Activated T-cell treated with anti-CD3 and anti-CD28 coated beads, Interleukin-2, amount 50 U/mL, for 4 hours (primary cell): ENCODE measurements around the gene LRRC1. TPM values are rescaled to one million over a fixed set of nuclear protein-coding genes. Genes with fewer than 3 reads are reported as not detected.

Experiments used
- ATAC-seq, 2 donors: fragments of 200-7000 bp; cut with Tn5 transposase; one replicate each; pipeline ENCODE4 v1.10.0; 2021
- DNase-seq: peaks from one replicate; pipeline ENCODE4 v3.0.0-alpha.2; 2020
- H3K27me3 Mint-ChIP-seq: one replicate; pipeline ENCODE4 v1.8.0; 2021; ENCODE audit warnings: low read depth, mixed read lengths
- H3K36me3 Mint-ChIP-seq: one replicate; pipeline ENCODE4 v1.8.0; 2022; ENCODE audit warnings: mixed read lengths; ENCODE audit not compliant: insufficient read depth
- H3K4me1 Mint-ChIP-seq: one replicate; pipeline ENCODE4 v1.8.0; 2021; ENCODE audit warnings: low read depth, mixed read lengths
- H3K4me3 Mint-ChIP-seq: one replicate; pipeline ENCODE4 v1.8.0; 2021; ENCODE audit warnings: mild to moderate bottlenecking, moderate library complexity, mixed read lengths
- H3K9me3 Mint-ChIP-seq: one replicate; pipeline ENCODE4 v1.8.0; 2021; ENCODE audit warnings: mixed read lengths
- total RNA-seq, 3 donors: library from RNA; stranded (reverse); gene quantifications; one replicate each; pipeline ENCODE4 v1.2.1, GENCODE V29; 2021

Gene LRRC1
- total RNA-seq, 3 donors from 2014 or later = 0.78 to 1.9 (median 0.79) TPM

- no peak for DNase-seq
- Mint-ChIP-seq H3K4me3 (no peak overlapping the region), H3K36me3 (no peaks in the 10 kb centered on the region), H3K27me3 (no peaks in the 10 kb centered on the region), H3K4me1 (no peaks in the 10 kb centered on the region), H3K9me3 (no peaks in the 10 kb centered on the region)
- ATAC-seq = no peak
Observed at GRCh38 chr6:53932516-53932915, 137.7 kb downstream of the LRRC1 start.

DNA sequence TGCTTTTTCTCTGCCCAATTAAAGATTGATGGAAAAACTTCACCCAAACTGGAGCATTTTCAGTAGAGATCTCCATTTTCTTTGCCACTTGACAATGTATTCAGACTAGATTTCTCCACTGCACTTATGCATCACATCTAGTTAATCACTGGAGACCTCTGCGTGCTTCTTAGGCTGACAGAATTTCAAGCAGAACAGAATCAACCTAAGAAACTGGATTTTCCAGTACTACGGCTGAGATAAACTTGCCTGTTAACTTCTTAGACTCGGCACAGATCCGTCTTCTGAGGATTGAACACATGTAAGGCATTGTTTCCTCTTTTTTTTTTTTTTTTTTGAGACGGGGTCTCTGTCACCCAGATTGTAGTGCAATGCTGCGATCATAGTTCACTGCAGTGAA lies 139.2 kb downstream of the LRRC1 start:
- DNase-seq = no peak
- H3K36me3 Mint-ChIP-seq = no peaks in the 10 kb centered on the region
- no peak for ATAC-seq
- H3K9me3 Mint-ChIP-seq = no peaks in the 10 kb centered on the region
- H3K27me3 Mint-ChIP-seq = no peaks in the 10 kb centered on the region
- peaks cover 8% of the 10 kb centered on the region for H3K4me1 Mint-ChIP-seq
- no peak overlapping the region for H3K4me3 Mint-ChIP-seq

DNA sequence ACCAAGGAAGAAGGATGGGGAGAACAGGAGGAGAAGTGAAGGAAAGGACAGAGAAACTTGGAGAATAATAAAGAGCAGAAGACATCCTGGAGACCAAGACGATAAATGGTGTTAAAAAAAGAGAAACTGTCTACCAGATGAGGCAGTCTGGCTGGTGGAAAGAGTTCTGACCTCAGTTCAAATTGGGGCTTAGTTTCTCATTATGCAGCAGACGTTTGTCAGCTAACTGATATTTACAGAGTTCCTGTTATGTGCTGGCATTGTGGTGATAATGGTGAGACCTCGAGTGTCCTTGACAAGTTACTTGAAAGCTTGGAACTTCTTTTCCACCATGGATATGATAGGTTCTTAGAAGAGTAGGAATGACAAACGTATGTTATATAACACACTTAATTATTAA lies 142.7 kb downstream of the LRRC1 start:
- Mint-ChIP-seq H3K4me3 (no peak overlapping the region), H3K27me3 (no peaks in the 10 kb centered on the region), H3K36me3 (no peaks in the 10 kb centered on the region), H3K9me3 (no peaks in the 10 kb centered on the region), H3K4me1 (peaks cover 8% of the 10 kb centered on the region)
- ATAC-seq = no peak
- DNase-seq = no peak

DNA sequence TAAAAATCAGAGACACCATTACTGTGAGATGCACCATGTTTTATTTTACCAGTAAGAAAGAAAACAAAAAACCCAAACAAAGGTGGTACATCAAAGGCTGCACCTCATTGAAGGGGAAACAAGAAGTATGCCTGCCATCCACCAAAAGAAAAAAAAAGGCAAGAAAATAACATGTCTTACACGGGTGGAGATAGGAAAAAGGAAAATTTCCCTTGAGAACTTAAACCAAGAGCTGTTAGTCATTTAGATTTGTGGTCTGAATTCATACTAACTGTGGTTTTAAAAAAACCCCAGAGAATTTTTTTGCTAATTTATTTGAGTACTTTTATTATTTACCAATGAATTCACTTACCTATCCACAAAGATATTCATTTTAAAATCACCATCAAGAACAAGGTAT lies 144.0 kb downstream of the LRRC1 start:
- H3K27me3 Mint-ChIP-seq = no peaks in the 10 kb centered on the region
- no peaks in the 10 kb centered on the region for H3K9me3 Mint-ChIP-seq
- no peak overlapping the region for H3K4me3 Mint-ChIP-seq
- DNase-seq (no peak), ATAC-seq (peak in 1 of 2 donors; percentile 21)
- peaks cover 8% of the 10 kb centered on the region for H3K4me1 Mint-ChIP-seq
- no peaks in the 10 kb centered on the region for H3K36me3 Mint-ChIP-seq

DNA sequence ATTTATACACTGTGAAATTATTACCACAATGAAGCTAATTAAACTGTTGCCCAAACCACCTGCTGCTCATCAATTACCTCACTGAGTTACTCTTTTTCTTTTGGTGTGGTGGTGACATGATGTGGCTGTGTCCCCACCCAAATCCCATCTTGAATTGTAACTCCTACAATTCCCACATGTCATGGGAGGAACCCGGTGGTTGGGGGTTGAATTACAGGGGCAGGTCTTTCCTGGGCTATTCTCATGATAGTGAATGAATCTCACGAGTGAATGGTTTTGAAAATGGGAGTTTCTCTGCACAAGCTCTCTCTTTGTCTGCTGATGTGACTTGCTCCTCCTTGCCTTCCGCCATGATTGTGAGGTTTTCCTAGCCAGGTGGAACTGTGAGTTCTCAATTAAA lies 145.0 kb downstream of the LRRC1 start:
- H3K4me3 Mint-ChIP-seq = no peak overlapping the region
- H3K4me1 Mint-ChIP-seq = peaks cover 8% of the 10 kb centered on the region
- no peaks in the 10 kb centered on the region for H3K9me3 Mint-ChIP-seq
- H3K27me3 Mint-ChIP-seq = no peaks in the 10 kb centered on the region
- no peak for ATAC-seq
- no peaks in the 10 kb centered on the region for H3K36me3 Mint-ChIP-seq
- no peak for DNase-seq

DNA sequence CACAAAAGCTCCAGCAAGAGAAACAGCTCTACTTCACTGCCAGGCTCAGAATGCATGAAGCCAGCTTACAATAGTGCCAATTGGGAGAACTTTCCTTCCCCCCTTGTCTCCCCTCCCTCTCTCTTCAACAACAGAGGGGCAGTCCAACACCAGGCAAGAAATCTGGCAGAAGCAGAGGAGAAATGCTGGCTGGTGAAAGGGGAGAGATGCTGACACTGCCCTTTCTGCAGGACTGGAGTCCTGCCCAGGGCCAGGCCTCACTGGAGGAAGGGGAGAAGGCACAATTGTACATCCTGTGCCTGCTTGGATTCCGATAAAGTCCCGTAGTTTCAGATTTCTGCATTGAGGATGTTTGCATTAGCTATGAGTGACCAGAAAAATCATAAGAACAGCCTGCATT lies 148.6 kb downstream of the LRRC1 start:
- DNase-seq (no peak), ATAC-seq (no peak)
- Mint-ChIP-seq H3K36me3 (no peaks in the 10 kb centered on the region), H3K4me3 (no peak overlapping the region), H3K27me3 (peaks cover 2% of the 10 kb centered on the region), H3K9me3 (no peaks in the 10 kb centered on the region), H3K4me1 (peaks cover 5% of the 10 kb centered on the region)

DNA sequence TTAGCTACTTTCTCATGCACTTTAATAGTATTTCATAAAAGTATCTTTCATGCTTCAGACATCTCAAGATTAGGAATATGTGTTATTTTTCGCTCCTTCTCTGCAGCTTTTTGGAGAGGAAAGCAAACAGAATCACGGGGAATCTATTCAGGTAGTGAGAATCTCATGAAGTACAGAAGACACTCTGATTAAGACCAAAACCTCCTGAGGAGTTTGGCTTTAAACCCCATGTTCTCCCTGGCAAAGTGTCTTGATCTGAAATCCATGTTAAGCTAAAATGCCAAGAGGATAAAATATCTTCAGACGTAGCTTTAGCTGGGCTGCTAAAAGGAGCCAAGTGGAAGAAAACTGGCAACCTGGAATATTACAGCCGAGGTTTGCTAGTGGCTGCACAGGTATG lies 149.3 kb downstream of the LRRC1 start:
- no peaks in the 10 kb centered on the region for H3K4me1 Mint-ChIP-seq
- H3K9me3 Mint-ChIP-seq = no peaks in the 10 kb centered on the region
- no peaks in the 10 kb centered on the region for H3K36me3 Mint-ChIP-seq
- DNase-seq (no peak), ATAC-seq (no peak)
- no peak overlapping the region for H3K4me3 Mint-ChIP-seq
- peaks cover 2% of the 10 kb centered on the region for H3K27me3 Mint-ChIP-seq

DNA sequence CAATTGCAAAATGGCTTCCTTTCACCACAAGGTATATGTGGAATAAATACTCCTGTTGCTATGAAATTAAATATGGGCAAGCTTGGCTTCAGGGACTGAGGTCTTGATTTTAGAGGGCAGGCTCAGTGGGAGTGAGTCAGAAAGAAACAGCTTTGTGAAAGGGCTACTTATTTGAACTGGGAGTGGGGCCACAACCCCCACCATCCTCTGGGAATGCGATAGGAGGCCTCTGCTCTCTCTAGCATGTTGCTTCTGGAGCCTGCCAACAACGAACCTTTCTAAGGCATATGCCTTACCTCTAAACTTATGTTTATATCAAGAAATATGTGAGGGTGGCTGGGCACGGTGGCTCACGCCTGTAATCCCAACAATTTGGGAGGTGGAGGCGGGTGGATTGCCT lies 149.7 kb downstream of the LRRC1 start:
- no peak for ATAC-seq
- H3K36me3 Mint-ChIP-seq = no peaks in the 10 kb centered on the region
- DNase-seq = no peak
- no peak overlapping the region for H3K4me3 Mint-ChIP-seq
- no peaks in the 10 kb centered on the region for H3K4me1 Mint-ChIP-seq
- no peaks in the 10 kb centered on the region for H3K9me3 Mint-ChIP-seq
- peaks cover 2% of the 10 kb centered on the region for H3K27me3 Mint-ChIP-seq

- no peaks in the 10 kb centered on the region for H3K4me1 Mint-ChIP-seq
Observed at GRCh38 chr6:53945765-53946407, 151.1 kb downstream of the LRRC1 start.

GRCh38 chr6:53947780-53948179 lies 153.0 kb downstream of the LRRC1 start:
- peaks cover 2% of the 10 kb centered on the region for H3K27me3 Mint-ChIP-seq
- no peaks in the 10 kb centered on the region for H3K4me1 Mint-ChIP-seq
- H3K36me3 Mint-ChIP-seq = no peaks in the 10 kb centered on the region
- no peak for DNase-seq
- H3K4me3 Mint-ChIP-seq = no peak overlapping the region
- H3K9me3 Mint-ChIP-seq = peaks cover 10% of the 10 kb centered on the region
- no peak for ATAC-seq

More at GRCh38 chr6:53945765-53946407, 151.1 kb downstream of the LRRC1 start:
- no peaks in the 10 kb centered on the region for H3K36me3 Mint-ChIP-seq
- ATAC-seq (no peak), DNase-seq (no peak)
- H3K27me3 Mint-ChIP-seq = peaks cover 2% of the 10 kb centered on the region
- peaks cover 3% of the 10 kb centered on the region for H3K9me3 Mint-ChIP-seq
- no peak overlapping the region for H3K4me3 Mint-ChIP-seq

- DNase-seq (no peak), ATAC-seq (no peak)
- H3K4me1 Mint-ChIP-seq = no peaks in the 10 kb centered on the region
- peaks cover under 1% of the 10 kb centered on the region for H3K27me3 Mint-ChIP-seq
- H3K4me3 Mint-ChIP-seq = no peak overlapping the region
- H3K36me3 Mint-ChIP-seq = no peaks in the 10 kb centered on the region
- H3K9me3 Mint-ChIP-seq = peaks cover 10% of the 10 kb centered on the region
Observed at GRCh38 chr6:53951383-53951782, 156.6 kb downstream of the LRRC1 start.

- Mint-ChIP-seq H3K4me1 (no peaks in the 10 kb centered on the region), H3K9me3 (peaks cover 4% of the 10 kb centered on the region), H3K36me3 (no peaks in the 10 kb centered on the region), H3K4me3 (no peak overlapping the region), H3K27me3 (peaks cover 9% of the 10 kb centered on the region)
- ATAC-seq (no peak), DNase-seq (no peak)
Observed at GRCh38 chr6:53956068-53956711, 161.4 kb downstream of the LRRC1 start.

GRCh38 chr6:53956804-53957203 lies 162.0 kb downstream of the LRRC1 start:
- Mint-ChIP-seq H3K27me3 (peaks cover 9% of the 10 kb centered on the region), H3K36me3 (no peaks in the 10 kb centered on the region), H3K9me3 (no peaks in the 10 kb centered on the region), H3K4me1 (no peaks in the 10 kb centered on the region), H3K4me3 (no peak overlapping the region)
- ATAC-seq (no peak), DNase-seq (no peak)

GRCh38 chr6:53959717-53960116 lies 164.9 kb downstream of the LRRC1 start:
- Mint-ChIP-seq H3K4me1 (no peaks in the 10 kb centered on the region), H3K9me3 (no peaks in the 10 kb centered on the region), H3K4me3 (no peak overlapping the region), H3K36me3 (no peaks in the 10 kb centered on the region), H3K27me3 (peaks cover 9% of the 10 kb centered on the region)
- DNase-seq (no peak), ATAC-seq (no peak)

GRCh38 chr6:53960311-53960710 lies 165.5 kb downstream of the LRRC1 start:
- Mint-ChIP-seq H3K27me3 (peaks cover 9% of the 10 kb centered on the region), H3K36me3 (no peaks in the 10 kb centered on the region), H3K4me1 (no peaks in the 10 kb centered on the region), H3K4me3 (no peak overlapping the region), H3K9me3 (no peaks in the 10 kb centered on the region)
- ATAC-seq = no peak
- no peak for DNase-seq
